Fibroblast of the aortic adventitia (primary cell): ENCODE data around the gene CA5B. TPM values are rescaled to one million over a fixed set of nuclear protein-coding genes. Genes with fewer than 3 reads are reported as not detected.
"Not testable (repeated sequence)": the region's sequence is repeated elsewhere in the genome, so short reads cannot be mapped to it uniquely, and the experiment has no call there.

Source experiments
- DNase-seq: peaks from one replicate; pipeline ENCODE4 v3.0.0-alpha.2; 2010; ENCODE audit warnings: low read depth
- H3K4me3 ChIP-seq: 2 replicates; pipeline ENCODE4 v1.5.1; 2011; ENCODE audit warnings: low read depth, mild to moderate bottlenecking, control low read depth, low read length, moderate library complexity
- CTCF ChIP-seq: IDR thresholded peaks from 2 replicates; pipeline ENCODE4 v1.5.1; 2011; ENCODE audit warnings: mild to moderate bottlenecking, low read length, control low read depth, inconsistent platforms; ENCODE audit not compliant: insufficient read depth
- total RNA-seq: library from RNA; depleted of rRNA; stranded (reverse); fragments of >200 nt; gene quantifications from 2 replicates; pipeline ENCODE4 v1.2.3, GENCODE V29; 2012; ENCODE audit warnings: low replicate concordance

Gene CA5B
- total RNA-seq, 1 donor, result 39.6 TPM

GRCh38 chrX:15816438-15816809 is 78.4 kb downstream of the CA5B start:
- TF ChIP-seq CTCF, result no peak
- no peak overlapping the region for H3K4me3 ChIP-seq
- peak; percentile 7 for DNase-seq

- DNase-seq, result no peak
- TF ChIP-seq CTCF, result no peak
- no peak overlapping the region for H3K4me3 ChIP-seq
Observed at GRCh38 chrX:15816886-15817285, 78.8 kb downstream of the CA5B start.

- no peak for TF ChIP-seq CTCF
- DNase-seq, result no peak
- no peak overlapping the region for H3K4me3 ChIP-seq
Observed at GRCh38 chrX:15820106-15821073, 82.3 kb downstream of the CA5B start.

- H3K4me3 ChIP-seq, result no peak overlapping the region
- DNase-seq, result no peak
- no peak for TF ChIP-seq CTCF
Observed at GRCh38 chrX:15822922-15823321, 84.9 kb downstream of the CA5B start.

- H3K4me3 ChIP-seq, result no peak overlapping the region
- DNase-seq, result no peak
- no peak for TF ChIP-seq CTCF
Observed at GRCh38 chrX:15825936-15826335, 87.9 kb downstream of the CA5B start.

GRCh38 chrX:15829217-15829616 is 91.1 kb downstream of the CA5B start:
- H3K4me3 ChIP-seq, result no peak overlapping the region
- no peak for TF ChIP-seq CTCF
- no peak for DNase-seq

- DNase-seq, H3K4me3 ChIP-seq: not testable (repeated sequence)
Observed at GRCh38 chrX:15831347-15831746, 93.3 kb downstream of the CA5B start.
